AG09319 (cell line): Measurements from ENCODE around the gene GALT.
"Not testable (repeated sequence)": the region's sequence is repeated elsewhere in the genome, so short reads cannot be mapped to it uniquely, and the experiment has no call there.

ENCODE experiments used
- DNase-seq: peaks from one replicate; pipeline ENCODE4 v3.0.0-alpha.2; 2010; ENCODE audit warnings: low read depth; ENCODE audit errors: extremely low read depth
- CTCF ChIP-seq: IDR thresholded peaks from 2 replicates; pipeline ENCODE4 v1.5.1; 2011; ENCODE audit warnings: low read depth, mild to moderate bottlenecking, inconsistent platforms, low read length, moderate library complexity

Gene GALT

DNA sequence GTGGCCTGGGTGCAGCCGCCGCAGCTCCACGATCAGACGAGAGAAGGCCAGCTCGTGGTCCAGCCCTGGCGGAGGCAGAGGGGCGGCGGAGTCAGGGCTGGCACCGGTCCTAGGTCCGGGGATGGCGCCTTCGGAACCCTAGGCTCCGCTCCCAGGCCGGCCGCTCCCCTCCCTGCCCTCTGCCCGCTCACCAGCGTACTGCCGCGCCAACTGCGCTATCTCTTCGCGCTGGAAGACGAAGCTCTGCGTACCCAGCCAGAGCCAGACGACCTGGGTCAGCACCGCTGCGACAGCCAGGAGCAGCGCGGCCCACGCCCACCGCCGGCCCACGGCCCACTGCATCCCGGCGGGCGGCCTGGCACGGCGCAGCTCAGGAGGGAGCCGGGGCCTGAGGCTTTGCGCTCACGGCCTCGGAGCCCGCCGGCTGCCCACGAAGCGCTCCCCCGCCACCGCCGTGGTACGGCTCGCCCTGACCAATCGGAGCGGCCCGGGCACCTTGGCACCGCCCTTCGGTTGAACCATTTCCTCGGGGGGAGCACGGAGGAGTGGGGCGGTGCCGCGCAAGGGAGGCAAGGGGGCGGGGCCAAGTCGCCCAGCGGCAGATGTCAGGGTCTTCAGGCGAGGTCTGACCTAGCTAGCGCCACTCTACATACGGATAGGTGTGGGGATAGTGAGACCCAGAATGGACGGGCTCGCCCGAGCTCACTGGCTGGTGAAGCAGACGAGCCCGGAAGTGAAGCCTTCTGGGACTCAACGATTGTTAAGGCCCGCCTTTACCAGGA is 8.9 kb upstream of the GALT start, which contains the start of gene SIGMAR1:
Gene SIGMAR1, minus strand, starts transcription at position 432 of the 782 bp plus-strand sequence. Its CDS starts 90 bp downstream, at position 342.
- TF ChIP-seq CTCF, result no peak
- peak; percentile 84 for DNase-seq

- TF ChIP-seq CTCF, result no peak
These were observed 8.4 kb upstream of the GALT start for GRCh38 chr9:34638138-34638445.

DNA sequence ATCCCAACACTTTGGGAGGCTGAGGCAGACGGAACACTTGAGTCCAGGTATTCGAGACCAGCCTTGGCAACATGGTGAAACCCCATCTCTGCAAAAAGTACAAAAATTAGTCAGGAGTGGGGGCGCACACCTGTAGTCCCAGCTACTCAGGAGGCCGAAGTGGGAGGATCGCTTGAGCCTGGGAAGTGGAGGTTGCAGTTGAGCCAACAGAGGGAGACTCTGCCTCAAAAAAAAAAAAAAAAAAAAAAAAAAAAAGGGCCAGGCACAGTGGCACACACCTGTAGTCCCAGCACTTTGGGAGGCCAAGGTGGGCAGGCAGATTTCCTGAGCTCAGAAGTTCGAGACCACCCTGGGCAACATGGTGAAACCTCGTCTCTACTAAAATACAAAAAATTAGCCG is 7.2 kb upstream of the GALT start:
- not testable (repeated sequence) for DNase-seq

More at GRCh38 chr9:34638138-34638445, 8.4 kb upstream of the GALT start:
- no peak for DNase-seq

- DNase-seq, result no peak
- TF ChIP-seq CTCF, result no peak
These were observed 3.8 kb upstream of the GALT start for GRCh38 chr9:34642679-34643078.

- no peak for TF ChIP-seq CTCF
- DNase-seq, result no peak
These were observed 1.6 kb upstream of the GALT start for GRCh38 chr9:34644766-34645314.

DNA sequence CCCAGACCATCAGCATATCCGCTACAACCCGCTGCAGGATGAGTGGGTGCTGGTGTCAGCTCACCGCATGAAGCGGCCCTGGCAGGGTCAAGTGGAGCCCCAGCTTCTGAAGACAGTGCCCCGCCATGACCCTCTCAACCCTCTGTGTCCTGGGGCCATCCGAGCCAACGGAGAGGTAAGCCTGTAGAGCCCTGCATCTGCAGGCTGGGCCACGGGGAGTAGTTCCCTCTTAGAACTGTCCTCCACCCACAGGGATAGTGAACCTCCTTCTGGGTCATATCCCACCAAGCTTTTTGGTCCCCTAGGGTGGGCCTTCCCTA is 569 bp downstream of the GALT start:
- DNase-seq, result no peak
- TF ChIP-seq CTCF, result no peak

DNA sequence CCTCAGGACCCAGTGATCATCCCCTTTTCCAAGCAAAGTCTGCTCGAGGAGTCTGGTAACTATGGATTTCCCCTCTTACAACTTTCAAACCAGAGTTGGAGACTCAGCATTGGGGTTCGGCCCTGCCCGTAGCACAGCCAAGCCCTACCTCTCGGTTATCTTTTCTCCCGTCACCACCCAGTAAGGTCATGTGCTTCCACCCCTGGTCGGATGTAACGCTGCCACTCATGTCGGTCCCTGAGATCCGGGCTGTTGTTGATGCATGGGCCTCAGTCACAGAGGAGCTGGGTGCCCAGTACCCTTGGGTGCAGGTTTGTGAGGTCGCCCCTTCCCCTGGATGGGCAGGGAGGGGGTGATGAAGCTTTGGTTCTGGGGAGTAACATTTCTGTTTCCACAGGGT is 1.2 kb downstream of the GALT start:
- DNase-seq, result no peak
- TF ChIP-seq CTCF, result no peak

GRCh38 chr9:34648673-34649072 is 2.2 kb downstream of the GALT start:
- no peak for DNase-seq
- TF ChIP-seq CTCF, result no peak
